Breast epithelium (tissue), 3 donors: ENCODE data around the gene DXO.
"Not testable (repeated sequence)": the region's sequence is repeated elsewhere in the genome, so short reads cannot be mapped to it uniquely, and the experiment has no call there.

Experiments
- CTCF ChIP-seq, 3 donors: fragments of 450-650 bp; IDR thresholded peaks; one replicate each; pipeline ENCODE4 v1.5.1; 2016 to 2017; ENCODE audit warnings: antibody characterized with exemption in 3 of 3, mild to moderate bottlenecking in 3 of 3, moderate library complexity in 3 of 3
- POLR2A ChIP-seq: fragments of 450-650 bp; IDR thresholded peaks from one replicate; pipeline ENCODE4 v1.6.1; 2016; ENCODE audit warnings: antibody characterized with exemption, mild to moderate bottlenecking, moderate library complexity
- POLR2AphosphoS5 ChIP-seq, 3 donors: sonication (generic); formaldehyde crosslinking; IDR thresholded peaks; one replicate each; pipeline ENCODE4 v1.6.1; 2017; ENCODE audit warnings: antibody characterized with exemption in 3 of 3

GRCh38 chr6:32008037-32008436 is 36.1 kb upstream of the DXO start:
- not testable (repeated sequence) for TF ChIP-seq POLR2A; CTCF (IDR thresholded peaks at IDR 0.05); POLR2AphosphoS5 (IDR thresholded peaks at IDR 0.05)
